ENCODE measurements around the gene CYTH2.

CYTH2 gene

DNA sequence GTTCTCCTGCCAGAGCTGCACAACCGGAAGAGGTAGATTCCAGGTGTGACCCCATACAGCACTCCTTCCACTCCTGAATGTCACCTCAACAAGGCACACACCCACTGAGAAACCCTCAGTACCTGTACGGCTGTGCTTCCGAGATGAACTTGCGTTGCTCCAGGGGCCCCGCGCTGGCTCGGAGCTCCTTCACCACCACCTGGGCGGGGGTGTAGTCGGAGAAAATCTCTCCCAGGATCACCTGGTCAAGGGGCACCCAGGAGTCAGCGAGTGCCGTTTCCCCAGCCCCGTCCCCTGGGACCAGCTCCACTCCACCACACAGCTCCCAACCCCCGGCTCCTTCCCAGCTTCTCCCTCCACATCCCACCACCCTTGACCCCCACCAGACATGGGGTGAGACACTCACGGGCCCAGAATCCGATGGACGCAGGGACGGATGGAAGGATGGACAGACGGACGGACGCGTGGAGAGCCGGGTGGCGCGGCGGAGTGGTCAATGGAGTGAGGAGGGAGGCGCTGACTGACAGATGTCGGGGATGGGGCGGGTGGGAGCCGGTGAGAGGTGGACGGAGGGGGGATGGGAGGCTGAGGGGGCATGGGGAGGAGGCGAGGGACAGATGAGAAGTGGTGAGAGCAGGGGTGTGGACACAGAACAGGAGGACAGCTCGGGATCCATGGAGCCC lies 39.7 kb downstream of the CYTH2 start:
- TF ChIP-seq, protein P1, sequence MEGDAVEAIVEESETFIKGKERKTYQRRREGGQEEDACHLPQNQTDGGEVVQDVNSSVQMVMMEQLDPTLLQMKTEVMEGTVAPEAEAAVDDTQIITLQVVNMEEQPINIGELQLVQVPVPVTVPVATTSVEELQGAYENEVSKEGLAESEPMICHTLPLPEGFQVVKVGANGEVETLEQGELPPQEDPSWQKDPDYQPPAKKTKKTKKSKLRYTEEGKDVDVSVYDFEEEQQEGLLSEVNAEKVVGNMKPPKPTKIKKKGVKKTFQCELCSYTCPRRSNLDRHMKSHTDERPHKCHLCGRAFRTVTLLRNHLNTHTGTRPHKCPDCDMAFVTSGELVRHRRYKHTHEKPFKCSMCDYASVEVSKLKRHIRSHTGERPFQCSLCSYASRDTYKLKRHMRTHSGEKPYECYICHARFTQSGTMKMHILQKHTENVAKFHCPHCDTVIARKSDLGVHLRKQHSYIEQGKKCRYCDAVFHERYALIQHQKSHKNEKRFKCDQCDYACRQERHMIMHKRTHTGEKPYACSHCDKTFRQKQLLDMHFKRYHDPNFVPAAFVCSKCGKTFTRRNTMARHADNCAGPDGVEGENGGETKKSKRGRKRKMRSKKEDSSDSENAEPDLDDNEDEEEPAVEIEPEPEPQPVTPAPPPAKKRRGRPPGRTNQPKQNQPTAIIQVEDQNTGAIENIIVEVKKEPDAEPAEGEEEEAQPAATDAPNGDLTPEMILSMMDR (IDR thresholded peaks at IDR 0.05): no peak

DNA sequence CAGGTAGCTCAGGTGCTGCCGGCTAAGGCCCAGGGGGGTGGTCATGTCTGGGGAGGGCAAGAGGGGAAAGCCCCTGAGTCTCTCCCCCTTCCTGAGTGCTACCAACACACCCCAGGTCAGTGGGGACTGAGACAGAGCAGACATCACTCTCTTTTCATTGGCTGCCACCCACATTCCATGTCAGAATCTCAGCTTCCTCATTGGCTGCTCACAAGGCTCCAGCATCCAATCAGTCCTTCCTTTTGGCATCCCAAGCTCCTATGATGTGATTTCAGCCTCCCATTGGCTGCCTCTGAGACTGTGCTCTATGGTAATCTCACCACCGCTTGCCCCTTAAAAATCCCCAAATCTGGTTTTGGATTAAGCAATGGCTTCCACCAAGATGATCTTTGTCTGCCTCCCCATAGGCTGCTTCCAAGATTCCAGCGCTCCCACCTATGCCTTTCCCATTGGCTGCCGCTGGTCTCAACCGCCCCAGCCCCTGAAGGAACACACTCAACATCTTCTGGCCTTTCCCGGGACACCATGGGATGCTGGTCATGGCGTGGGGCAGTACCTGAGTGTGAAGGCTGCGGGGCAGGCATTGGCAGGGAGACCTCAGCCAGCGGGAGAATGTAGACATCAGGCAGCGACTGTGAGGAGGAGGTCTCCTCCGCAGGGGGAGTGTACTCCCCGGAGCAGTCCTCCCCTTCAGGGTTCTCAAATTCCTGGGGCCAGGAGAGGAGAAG lies 40.5 kb downstream of the CYTH2 start:
- Histone ChIP-seq H3K4me1 (ENCODE audit: control insufficient read depth in 1 of 2, insufficient read depth in 1 of 2, low read depth in 1 of 2, low read length in 1 of 2) (peaks cover 13 to 26% of the 10 kb centered on the region in 2 experiments), H3K9me3 (no peaks in the 10 kb centered on the region), H3K4me3 (ENCODE audit: low read depth in 1 of 2, low read length in 1 of 2) (no peak overlapping the region), H3K36me3 (no peaks in the 10 kb centered on the region), H3K27ac (no peak overlapping the region), H3K27me3 (peaks cover 62% of the 10 kb centered on the region)
- TF ChIP-seq, protein P1 (IDR thresholded peaks at IDR 0.05): no peak

More for the DNA sequence above, 39.7 kb downstream of the CYTH2 start:
- H3K9me3 ChIP-seq: no peaks in the 10 kb centered on the region
- peaks cover 13 to 25% of the 10 kb centered on the region in 2 experiments for H3K4me1 ChIP-seq (ENCODE audit: control insufficient read depth in 1 of 2, insufficient read depth in 1 of 2, low read depth in 1 of 2, low read length in 1 of 2)
- H3K27me3 ChIP-seq: peaks cover 56% of the 10 kb centered on the region
- no peak overlapping the region for H3K27ac ChIP-seq
- no peaks in the 10 kb centered on the region for H3K36me3 ChIP-seq
- no peak overlapping the region for H3K4me3 ChIP-seq (ENCODE audit: low read depth in 1 of 2, low read length in 1 of 2)

DNA sequence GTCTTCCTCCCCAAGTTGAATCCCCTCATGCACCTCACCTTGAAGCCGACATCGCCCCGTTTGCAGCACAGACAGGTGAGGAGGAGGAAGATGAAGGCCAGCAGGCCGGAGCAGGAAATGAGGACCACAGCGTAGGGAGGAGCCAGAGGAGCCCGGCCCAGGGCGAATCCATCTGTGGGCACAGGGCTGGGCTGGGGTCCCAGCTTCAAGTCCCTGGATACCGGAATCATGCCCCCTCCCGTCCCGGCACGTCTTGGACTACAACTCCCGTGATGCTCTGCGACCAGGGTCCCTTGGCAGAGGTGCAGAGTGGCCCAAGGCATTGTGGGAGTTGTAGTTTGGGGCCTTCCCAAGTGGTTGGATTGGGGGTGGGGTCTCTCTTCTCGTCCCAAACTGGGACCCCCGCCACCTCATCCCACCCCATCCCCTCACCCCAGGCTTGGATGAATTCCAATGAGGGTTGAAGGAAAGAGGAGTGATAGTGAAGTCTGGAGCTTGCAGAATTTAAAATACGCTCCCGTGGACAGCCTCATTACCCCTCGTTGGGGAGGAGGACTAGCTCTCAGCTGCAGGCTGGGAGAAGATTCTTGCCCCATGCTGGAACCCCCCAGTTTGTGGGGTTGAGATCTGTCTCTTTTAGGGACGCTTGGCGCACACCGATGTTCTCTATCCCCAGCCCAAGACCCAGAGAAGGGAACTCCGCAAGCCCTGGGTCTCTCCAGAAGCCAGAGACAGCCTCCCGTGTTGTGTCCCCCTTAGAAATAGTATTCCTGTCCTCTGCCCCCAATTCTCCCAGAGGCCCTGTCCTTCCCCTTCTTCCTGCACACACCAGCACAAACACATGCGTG lies 41.5 kb downstream of the CYTH2 start:
- Histone ChIP-seq H3K27ac (no peak overlapping the region), H3K27me3 (peaks cover 62% of the 10 kb centered on the region), H3K4me1 (ENCODE audit: control insufficient read depth in 1 of 2, insufficient read depth in 1 of 2, low read depth in 1 of 2, low read length in 1 of 2) (peaks cover 13 to 26% of the 10 kb centered on the region in 2 experiments), H3K9me3 (no peaks in the 10 kb centered on the region), H3K36me3 (no peaks in the 10 kb centered on the region), H3K4me3 (ENCODE audit: low read depth in 1 of 2, low read length in 1 of 2) (no peak overlapping the region)
- TF ChIP-seq, protein P1 (IDR thresholded peaks at IDR 0.05): no peak

DNA sequence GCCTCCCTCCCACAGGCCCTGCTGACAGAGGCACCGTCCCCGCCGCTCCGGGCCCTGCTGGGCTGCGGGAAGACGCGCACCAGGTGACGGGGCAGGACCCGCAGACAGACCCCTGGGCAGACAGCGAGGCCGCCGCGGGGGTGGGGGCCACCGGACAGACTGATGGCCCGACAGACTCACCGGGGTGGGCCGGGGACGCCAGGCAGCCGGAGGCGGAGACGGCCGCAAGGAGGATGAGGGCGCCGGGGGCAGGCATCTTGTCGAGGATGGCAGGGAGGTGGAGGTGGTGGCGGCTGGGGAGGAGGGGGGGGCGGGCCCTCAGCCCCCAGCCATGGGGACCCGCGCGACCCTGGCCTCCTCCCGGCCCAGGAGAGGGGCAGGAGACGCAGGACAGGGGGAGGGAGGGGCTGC lies 42.2 kb downstream of the CYTH2 start:
- no peak overlapping the region for H3K27ac ChIP-seq
- TF ChIP-seq, protein P1 (IDR thresholded peaks at IDR 0.05): no peak
- no peak overlapping the region for H3K4me3 ChIP-seq (ENCODE audit: low read depth in 1 of 2, low read length in 1 of 2)
- peaks cover 62% of the 10 kb centered on the region for H3K27me3 ChIP-seq
- no peaks in the 10 kb centered on the region for H3K36me3 ChIP-seq
- H3K9me3 ChIP-seq: no peaks in the 10 kb centered on the region
- H3K4me1 ChIP-seq (ENCODE audit: control insufficient read depth in 1 of 2, insufficient read depth in 1 of 2, low read depth in 1 of 2, low read length in 1 of 2): peaks cover 13 to 26% of the 10 kb centered on the region in 2 experiments

DNA sequence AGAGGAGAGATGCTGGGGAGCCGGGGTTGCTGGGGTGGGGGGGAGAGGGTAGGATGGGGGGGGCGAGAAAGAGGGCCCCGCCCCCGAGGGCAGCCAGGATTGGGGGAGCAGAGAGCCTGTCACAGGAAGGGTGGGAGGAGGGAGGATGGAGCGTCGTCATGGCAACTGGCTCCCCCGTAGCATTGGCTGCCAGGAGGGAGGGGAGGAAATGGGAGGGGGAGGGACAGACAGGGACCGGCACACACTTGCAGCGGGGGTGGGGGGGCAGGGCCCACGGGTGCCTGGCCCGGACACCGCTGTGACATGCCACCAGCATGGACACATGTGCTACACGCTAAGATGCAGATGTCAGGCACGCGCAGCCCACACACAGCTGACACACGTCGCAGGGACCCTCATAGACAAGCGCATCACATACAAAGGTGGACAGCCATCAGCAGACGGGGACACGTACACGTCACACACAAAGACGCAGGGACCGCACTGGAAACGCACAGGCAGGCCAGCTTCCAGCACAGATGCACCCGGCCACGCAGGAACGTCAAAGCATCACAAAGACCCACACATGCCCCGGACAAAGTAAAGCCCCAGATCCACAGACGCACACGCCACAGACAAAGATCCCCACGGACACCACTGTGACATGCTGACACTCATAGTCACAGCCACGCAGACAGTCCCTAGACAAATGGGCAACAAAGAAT lies 42.8 kb downstream of the CYTH2 start, which contains the start of gene LMTK3:
LMTK3 (minus strand) TSS at position 36 of the 704 bp plus-strand sequence. CDS start 259 bp downstream, outside the sequence.
- Histone ChIP-seq H3K27ac (no peak within 1 kb of the TSS), H3K27me3 (peaks cover 62% of the 10 kb centered on the region), H3K4me3 (ENCODE audit: low read depth in 1 of 2, low read length in 1 of 2) (no peak within 1 kb of the TSS), H3K36me3 (no peaks in the 10 kb centered on the region), H3K4me1 (ENCODE audit: control insufficient read depth in 1 of 2, insufficient read depth in 1 of 2, low read depth in 1 of 2, low read length in 1 of 2) (peaks cover 13 to 26% of the 10 kb centered on the region in 2 experiments), H3K9me3 (no peaks in the 10 kb centered on the region)
- TF ChIP-seq, protein P1 (IDR thresholded peaks at IDR 0.05): no peak
